ENCODE measurements around the gene CDK14.

Gene CDK14

DNA sequence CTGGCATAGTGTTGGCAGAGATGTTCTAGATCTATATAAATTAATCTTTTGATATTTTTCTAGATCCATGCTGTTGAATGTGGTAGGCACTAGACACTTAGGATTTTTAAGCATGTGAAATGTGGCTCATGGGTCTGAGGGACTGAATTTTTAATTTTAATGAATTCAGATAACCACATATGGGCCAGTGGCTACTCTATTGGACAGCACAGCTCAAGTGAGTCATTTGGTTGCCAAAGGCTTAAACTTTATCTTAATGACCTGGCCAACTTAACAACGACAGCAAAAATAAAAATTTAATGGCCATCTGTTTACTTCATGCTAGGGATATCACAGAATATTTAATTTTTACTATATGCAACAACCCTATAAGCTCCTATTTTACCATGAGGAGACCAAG is 61.4 kb downstream of the CDK14 start:
- H3K4me1 ChIP-seq (ENCODE audit: control insufficient read depth, insufficient read depth, low read length) = peaks cover 7% of the 10 kb centered on the region
- H3K4me3 ChIP-seq (ENCODE audit: insufficient read depth, low read depth, low read length) = no peak overlapping the region
- H3K27ac ChIP-seq (ENCODE audit: insufficient read depth, low read depth, low read length, poor library complexity, severe bottlenecking) = no peak overlapping the region
- H3K9me3 ChIP-seq (ENCODE audit: control insufficient read depth, low read length) = no peaks in the 10 kb centered on the region
- WGBS, 2 experiments = 84 to 86% methylated on average over 1 of the region's 1 CpG
- no peaks in the 10 kb centered on the region for H3K27me3 ChIP-seq (ENCODE audit: control insufficient read depth, insufficient read depth, low read length, poor library complexity, severe bottlenecking)
- no peaks in the 10 kb centered on the region for H3K36me3 ChIP-seq (ENCODE audit: control insufficient read depth, insufficient read depth, low read length)

DNA sequence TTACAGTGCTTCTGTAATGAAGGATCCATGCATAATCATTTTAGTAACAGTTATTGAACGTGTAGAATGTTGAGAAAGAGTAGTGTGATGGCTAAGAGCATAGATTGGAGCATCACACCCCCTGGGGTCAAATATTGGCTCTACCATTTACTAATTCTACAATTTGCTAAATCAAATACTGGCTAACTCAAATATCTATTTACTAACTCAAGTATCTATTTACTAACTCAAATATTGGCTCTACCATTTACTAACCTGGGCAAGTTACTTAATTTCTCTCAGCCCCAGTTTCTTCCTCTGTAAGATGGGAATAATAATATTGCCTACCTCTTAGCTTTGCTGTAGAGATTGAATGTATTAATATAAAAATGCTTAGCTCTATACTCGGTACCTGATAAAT is 64.0 kb downstream of the CDK14 start:
- Histone ChIP-seq H3K4me1 (ENCODE audit: control insufficient read depth, insufficient read depth, low read length) (peaks cover 7% of the 10 kb centered on the region), H3K9me3 (ENCODE audit: control insufficient read depth, low read length) (no peaks in the 10 kb centered on the region), H3K36me3 (ENCODE audit: control insufficient read depth, insufficient read depth, low read length) (no peaks in the 10 kb centered on the region), H3K27ac (ENCODE audit: insufficient read depth, low read depth, low read length, poor library complexity, severe bottlenecking) (no peak overlapping the region), H3K4me3 (ENCODE audit: insufficient read depth, low read depth, low read length) (no peak overlapping the region), H3K27me3 (ENCODE audit: control insufficient read depth, insufficient read depth, low read length, poor library complexity, severe bottlenecking) (no peaks in the 10 kb centered on the region)
- 93 to 100% methylated on average over 2 of the region's 2 CpGs for WGBS, 2 experiments

GRCh38 chr7:90660819-90661218 is 64.7 kb downstream of the CDK14 start:
- Histone ChIP-seq H3K27me3 (ENCODE audit: control insufficient read depth, insufficient read depth, low read length, poor library complexity, severe bottlenecking) (no peaks in the 10 kb centered on the region), H3K27ac (ENCODE audit: insufficient read depth, low read depth, low read length, poor library complexity, severe bottlenecking) (no peak overlapping the region), H3K9me3 (ENCODE audit: control insufficient read depth, low read length) (no peaks in the 10 kb centered on the region), H3K4me3 (ENCODE audit: insufficient read depth, low read depth, low read length) (no peak overlapping the region), H3K36me3 (ENCODE audit: control insufficient read depth, insufficient read depth, low read length) (no peaks in the 10 kb centered on the region), H3K4me1 (ENCODE audit: control insufficient read depth, insufficient read depth, low read length) (peaks cover 7% of the 10 kb centered on the region)
- WGBS, 2 experiments = 89 to 91% methylated on average over 1 of the region's 1 CpG

DNA sequence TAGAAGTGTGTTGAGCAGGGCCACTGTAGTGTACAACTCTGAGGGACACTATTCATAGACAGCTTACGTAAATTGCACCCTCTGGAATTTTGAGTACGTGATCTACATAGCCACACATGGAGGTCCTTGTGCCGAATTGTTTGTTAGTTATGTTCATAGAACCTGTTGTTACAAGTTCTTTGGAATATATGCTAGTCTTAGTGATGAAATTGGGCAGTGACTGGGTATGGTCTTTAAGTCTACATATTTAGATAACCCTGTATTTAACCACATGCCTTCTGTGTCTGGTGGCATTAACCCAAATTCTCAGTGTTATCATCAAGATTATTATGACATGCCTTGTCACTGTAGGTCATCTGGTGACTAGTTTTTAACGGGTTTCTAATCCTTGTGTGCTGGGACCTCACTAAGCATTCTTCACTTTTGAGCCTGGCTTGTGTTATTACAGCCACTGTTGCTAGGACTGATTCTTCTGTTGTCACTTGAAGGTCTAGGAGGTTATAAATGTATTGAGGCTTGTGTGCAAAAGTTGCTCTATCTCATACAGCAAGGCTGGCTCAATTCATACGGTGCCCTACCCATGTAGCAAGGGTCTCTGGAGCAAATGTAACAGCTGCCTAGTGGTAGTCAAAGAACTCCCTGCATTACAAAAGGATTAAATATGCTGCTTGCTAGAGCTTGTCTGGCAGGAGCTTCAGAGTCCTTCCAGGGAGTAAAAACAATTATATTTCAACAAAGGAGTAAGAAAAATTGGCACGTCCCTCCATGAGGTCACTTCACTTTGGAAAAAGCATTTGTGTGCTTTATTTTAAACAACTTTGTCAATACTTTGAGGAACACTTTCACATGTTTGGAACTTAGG is 65.4 kb downstream of the CDK14 start:
- Histone ChIP-seq H3K27me3 (ENCODE audit: control insufficient read depth, insufficient read depth, low read length, poor library complexity, severe bottlenecking) (no peaks in the 10 kb centered on the region), H3K9me3 (ENCODE audit: control insufficient read depth, low read length) (no peaks in the 10 kb centered on the region), H3K36me3 (ENCODE audit: control insufficient read depth, insufficient read depth, low read length) (no peaks in the 10 kb centered on the region), H3K27ac (ENCODE audit: insufficient read depth, low read depth, low read length, poor library complexity, severe bottlenecking) (no peak overlapping the region), H3K4me3 (ENCODE audit: insufficient read depth, low read depth, low read length) (no peak overlapping the region), H3K4me1 (ENCODE audit: control insufficient read depth, insufficient read depth, low read length) (peaks cover 7% of the 10 kb centered on the region)
- WGBS, 2 experiments = 66 to 74% methylated on average over 6 of the region's 6 CpGs

- Histone ChIP-seq H3K4me1 (ENCODE audit: control insufficient read depth, insufficient read depth, low read length) (peaks cover 7% of the 10 kb centered on the region), H3K9me3 (ENCODE audit: control insufficient read depth, low read length) (no peaks in the 10 kb centered on the region), H3K4me3 (ENCODE audit: insufficient read depth, low read depth, low read length) (no peak overlapping the region), H3K27me3 (ENCODE audit: control insufficient read depth, insufficient read depth, low read length, poor library complexity, severe bottlenecking) (no peaks in the 10 kb centered on the region), H3K36me3 (ENCODE audit: control insufficient read depth, insufficient read depth, low read length) (no peaks in the 10 kb centered on the region), H3K27ac (ENCODE audit: insufficient read depth, low read depth, low read length, poor library complexity, severe bottlenecking) (no peak overlapping the region)
- WGBS, 2 experiments = 85 to 92% methylated on average over 3 of the region's 3 CpGs
These were observed 67.1 kb downstream of the CDK14 start for GRCh38 chr7:90663176-90663575.

DNA sequence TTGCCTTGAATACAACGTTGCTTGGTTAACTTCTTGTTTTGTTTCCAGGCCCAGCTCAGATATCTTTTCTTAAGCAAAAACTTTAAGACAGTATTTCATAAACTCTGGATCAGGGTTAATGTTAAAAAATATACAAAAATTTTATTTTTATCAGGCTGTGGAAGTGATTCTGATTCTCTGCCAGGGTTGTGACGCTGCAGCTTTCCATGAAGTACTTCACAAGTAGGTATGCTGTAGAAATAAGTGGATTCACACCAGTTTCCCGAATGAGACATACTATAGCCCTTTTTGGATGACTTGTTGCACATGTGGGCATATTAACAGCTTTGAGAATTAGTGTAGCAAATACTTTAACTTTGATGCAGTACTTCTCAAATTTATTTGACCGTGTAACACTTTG is 70.1 kb downstream of the CDK14 start:
- Histone ChIP-seq H3K36me3 (ENCODE audit: control insufficient read depth, insufficient read depth, low read length) (no peaks in the 10 kb centered on the region), H3K27ac (ENCODE audit: insufficient read depth, low read depth, low read length, poor library complexity, severe bottlenecking) (no peak overlapping the region), H3K9me3 (ENCODE audit: control insufficient read depth, low read length) (no peaks in the 10 kb centered on the region), H3K27me3 (ENCODE audit: control insufficient read depth, insufficient read depth, low read length, poor library complexity, severe bottlenecking) (no peaks in the 10 kb centered on the region), H3K4me3 (ENCODE audit: insufficient read depth, low read depth, low read length) (no peak overlapping the region), H3K4me1 (ENCODE audit: control insufficient read depth, insufficient read depth, low read length) (peaks cover 7% of the 10 kb centered on the region)
- WGBS, 2 experiments = 92 to 94% methylated on average over 4 of the region's 4 CpGs

DNA sequence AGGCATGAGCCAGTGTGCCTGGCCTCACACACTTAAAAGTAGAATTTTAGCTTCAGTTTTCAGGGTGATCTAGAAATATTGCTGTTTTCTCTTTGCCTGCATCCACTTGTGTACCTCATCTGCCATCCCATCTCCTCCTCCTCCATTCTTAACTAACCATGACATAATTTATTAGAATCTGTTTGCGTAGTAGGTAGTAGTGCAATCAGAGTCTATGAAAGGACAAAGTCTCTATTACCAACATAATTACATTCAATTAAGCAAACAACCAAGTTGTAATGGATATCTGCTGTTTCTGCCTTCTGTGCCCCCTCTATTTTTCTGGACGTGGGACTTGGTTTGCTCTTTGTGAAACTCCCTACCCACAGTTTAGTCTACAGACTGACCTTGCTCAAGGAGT is 72.9 kb downstream of the CDK14 start:
- no peak overlapping the region for H3K4me3 ChIP-seq (ENCODE audit: insufficient read depth, low read depth, low read length)
- no peaks in the 10 kb centered on the region for H3K4me1 ChIP-seq (ENCODE audit: control insufficient read depth, insufficient read depth, low read length)
- no peaks in the 10 kb centered on the region for H3K36me3 ChIP-seq (ENCODE audit: control insufficient read depth, insufficient read depth, low read length)
- WGBS, 2 experiments = 0 to 52% methylated on average over 1 to 2 of the region's 2 CpGs
- no peak overlapping the region for H3K27ac ChIP-seq (ENCODE audit: insufficient read depth, low read depth, low read length, poor library complexity, severe bottlenecking)
- no peaks in the 10 kb centered on the region for H3K9me3 ChIP-seq (ENCODE audit: control insufficient read depth, low read length)
- no peaks in the 10 kb centered on the region for H3K27me3 ChIP-seq (ENCODE audit: control insufficient read depth, insufficient read depth, low read length, poor library complexity, severe bottlenecking)

- H3K4me1 ChIP-seq (ENCODE audit: control insufficient read depth, insufficient read depth, low read length) = no peaks in the 10 kb centered on the region
- no peaks in the 10 kb centered on the region for H3K27me3 ChIP-seq (ENCODE audit: control insufficient read depth, insufficient read depth, low read length, poor library complexity, severe bottlenecking)
- no peak overlapping the region for H3K27ac ChIP-seq (ENCODE audit: insufficient read depth, low read depth, low read length, poor library complexity, severe bottlenecking)
- H3K4me3 ChIP-seq (ENCODE audit: insufficient read depth, low read depth, low read length) = no peak overlapping the region
- 93 to 100% methylated on average over 1 of the region's 1 CpG for WGBS, 2 experiments
- no peaks in the 10 kb centered on the region for H3K9me3 ChIP-seq (ENCODE audit: control insufficient read depth, low read length)
- no peaks in the 10 kb centered on the region for H3K36me3 ChIP-seq (ENCODE audit: control insufficient read depth, insufficient read depth, low read length)
These were observed 73.4 kb downstream of the CDK14 start for GRCh38 chr7:90669492-90669891.

DNA sequence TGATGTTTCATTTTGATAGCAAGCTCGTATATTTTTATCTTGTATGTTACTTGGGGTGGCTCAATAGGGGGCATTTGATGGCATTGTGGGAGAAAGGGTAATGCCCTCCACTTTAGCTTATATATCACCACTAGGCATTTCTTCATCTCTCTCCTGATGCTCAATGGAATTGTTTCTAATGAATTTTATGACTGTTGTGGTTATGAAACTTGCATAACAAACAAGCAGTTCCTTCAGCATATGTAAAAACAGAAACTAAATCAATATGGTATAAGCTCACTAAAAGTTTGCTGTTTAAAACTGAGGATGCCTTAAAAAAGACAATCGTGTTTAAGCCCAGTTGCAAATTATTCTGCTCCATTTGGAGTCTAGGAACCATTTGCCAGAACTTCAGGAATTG is 75.5 kb downstream of the CDK14 start:
- WGBS, 2 experiments = 87 to 95% methylated on average over 1 to 2 of the region's 2 CpGs
- no peak overlapping the region for H3K27ac ChIP-seq (ENCODE audit: insufficient read depth, low read depth, low read length, poor library complexity, severe bottlenecking)
- H3K27me3 ChIP-seq (ENCODE audit: control insufficient read depth, insufficient read depth, low read length, poor library complexity, severe bottlenecking) = no peaks in the 10 kb centered on the region

GRCh38 chr7:90672210-90672609 is 76.1 kb downstream of the CDK14 start:
- no peaks in the 10 kb centered on the region for H3K36me3 ChIP-seq (ENCODE audit: control insufficient read depth, insufficient read depth, low read length)
- H3K9me3 ChIP-seq (ENCODE audit: control insufficient read depth, low read length) = no peaks in the 10 kb centered on the region
- 92 to 100% methylated on average over 2 of the region's 2 CpGs for WGBS, 2 experiments
- no peak overlapping the region for H3K27ac ChIP-seq (ENCODE audit: insufficient read depth, low read depth, low read length, poor library complexity, severe bottlenecking)
- H3K4me1 ChIP-seq (ENCODE audit: control insufficient read depth, insufficient read depth, low read length) = peaks cover 2% of the 10 kb centered on the region
- H3K4me3 ChIP-seq (ENCODE audit: insufficient read depth, low read depth, low read length) = no peak overlapping the region
- H3K27me3 ChIP-seq (ENCODE audit: control insufficient read depth, insufficient read depth, low read length, poor library complexity, severe bottlenecking) = no peaks in the 10 kb centered on the region

More for the DNA sequence above, 75.5 kb downstream of the CDK14 start:
- H3K36me3 ChIP-seq (ENCODE audit: control insufficient read depth, insufficient read depth, low read length) = no peaks in the 10 kb centered on the region
- H3K9me3 ChIP-seq (ENCODE audit: control insufficient read depth, low read length) = no peaks in the 10 kb centered on the region
- H3K4me1 ChIP-seq (ENCODE audit: control insufficient read depth, insufficient read depth, low read length) = no peaks in the 10 kb centered on the region
- H3K4me3 ChIP-seq (ENCODE audit: insufficient read depth, low read depth, low read length) = no peak overlapping the region
